ENCODE data around the gene GOLGA8O. TPM values are rescaled to one million over a fixed set of nuclear protein-coding genes. Genes with fewer than 3 reads are reported as not detected.
"Not testable (repeated sequence)": the region's sequence is repeated elsewhere in the genome, so short reads cannot be mapped to it uniquely, and the experiment has no call there.

GOLGA8O gene
- total RNA-seq (ENCODE audit: low replicate concordance): 0.09 and 0.33 TPM in 2 replicates

GRCh38 chr15:32455534-32455933 is at the start of gene GOLGA8O:
Gene GOLGA8O (minus strand): TSS chr15:32455634. CDS start chr15:32455536, 98 bp downstream.
- DNase-seq (ENCODE audit: low read depth); H3K4me3 ChIP-seq (ENCODE audit: low read depth, low read length): not testable (repeated sequence)

GRCh38 chr15:32504152-32504811 is 48.8 kb upstream of the GOLGA8O start:
- not testable (repeated sequence) for DNase-seq (ENCODE audit: low read depth); H3K4me3 ChIP-seq (ENCODE audit: low read depth, low read length)

- not testable (repeated sequence) for H3K4me3 ChIP-seq (ENCODE audit: low read depth, low read length)
- peak; percentile 5 for DNase-seq (ENCODE audit: low read depth)
Observed at GRCh38 chr15:32502946-32503345, 47.5 kb upstream of the GOLGA8O start.

- H3K4me3 ChIP-seq (ENCODE audit: low read depth, low read length); DNase-seq (ENCODE audit: low read depth): not testable (repeated sequence)
Observed at GRCh38 chr15:32492768-32493167, 37.3 kb upstream of the GOLGA8O start.

- not testable (repeated sequence) for H3K4me3 ChIP-seq (ENCODE audit: low read depth, low read length); DNase-seq (ENCODE audit: low read depth)
Observed at GRCh38 chr15:32486474-32486873, 31.0 kb upstream of the GOLGA8O start.

GRCh38 chr15:32483377-32483776 is 27.9 kb upstream of the GOLGA8O start:
- H3K4me3 ChIP-seq (ENCODE audit: low read depth, low read length); DNase-seq (ENCODE audit: low read depth): not testable (repeated sequence)

- H3K4me3 ChIP-seq (ENCODE audit: low read depth, low read length); DNase-seq (ENCODE audit: low read depth): not testable (repeated sequence)
Observed at GRCh38 chr15:32481683-32482082, 26.2 kb upstream of the GOLGA8O start.

- DNase-seq (ENCODE audit: low read depth); H3K4me3 ChIP-seq (ENCODE audit: low read depth, low read length): not testable (repeated sequence)
Observed at GRCh38 chr15:32468076-32468475, 12.6 kb upstream of the GOLGA8O start.

- DNase-seq (ENCODE audit: low read depth); H3K4me3 ChIP-seq (ENCODE audit: low read depth, low read length): not testable (repeated sequence)
Observed at GRCh38 chr15:32440445-32440977, 14.9 kb downstream of the GOLGA8O start.

- not testable (repeated sequence) for DNase-seq (ENCODE audit: low read depth); H3K4me3 ChIP-seq (ENCODE audit: low read depth, low read length)
Observed at GRCh38 chr15:32434102-32434963, 21.1 kb downstream of the GOLGA8O start.

- not testable (repeated sequence) for H3K4me3 ChIP-seq (ENCODE audit: low read depth, low read length); DNase-seq (ENCODE audit: low read depth)
Observed at GRCh38 chr15:32427635-32428034, 27.8 kb downstream of the GOLGA8O start.

GRCh38 chr15:32426511-32426910 is 28.9 kb downstream of the GOLGA8O start:
- H3K4me3 ChIP-seq (ENCODE audit: low read depth, low read length): not testable (repeated sequence)
- DNase-seq (ENCODE audit: low read depth): peak; percentile 0

- not testable (repeated sequence) for H3K4me3 ChIP-seq (ENCODE audit: low read depth, low read length); DNase-seq (ENCODE audit: low read depth)
Observed at GRCh38 chr15:32407903-32408302, 47.5 kb downstream of the GOLGA8O start.

- not testable (repeated sequence) for DNase-seq (ENCODE audit: low read depth); H3K4me3 ChIP-seq (ENCODE audit: low read depth, low read length)
Observed at GRCh38 chr15:32403192-32403591, 52.2 kb downstream of the GOLGA8O start, which contains the start of gene GOLGA8K. Gene GOLGA8K (minus strand): TSS chr15:32403292. CDS start chr15:32403194, 98 bp downstream.

GRCh38 chr15:32396522-32396921 is 58.9 kb downstream of the GOLGA8O start:
- not testable (repeated sequence) for H3K4me3 ChIP-seq (ENCODE audit: low read depth, low read length); DNase-seq (ENCODE audit: low read depth)

Small RNAs within 50 kb of the gene (small RNA-seq; reads per million reads assigned to genes)
- gene AC135983.5 (not detected), gene RF00096 (not detected), gene RN7SL539P (not detected)

Other genes with a start within 250 kb of the GOLGA8O start
- 0.65 TPM in 1 of 2 replicates, not detected in the other for gene GOLGA8K, start 52.3 kb downstream of the GOLGA8O start, total RNA-seq (ENCODE audit: low replicate concordance)
- gene GOLGA8N, start 137.8 kb upstream of the GOLGA8O start, total RNA-seq (ENCODE audit: low replicate concordance): 1.8 and 5.7 TPM in 2 replicates
- 10.1 and 33.9 TPM in 2 replicates for gene ARHGAP11A, start 159.9 kb upstream of the GOLGA8O start, total RNA-seq (ENCODE audit: low replicate concordance)
- 11.7 and 16.7 TPM in 2 replicates for gene SCG5, start 186.1 kb upstream of the GOLGA8O start, total RNA-seq (ENCODE audit: low replicate concordance)

All from fibroblast of the aortic adventitia (primary cell).